Astrocyte of the spinal cord (primary cell): Measurements from ENCODE around the gene RASGRP4.
"Not testable (repeated sequence)": the region's sequence is repeated elsewhere in the genome, so short reads cannot be mapped to it uniquely, and the experiment has no call there.

Experiments
- DNase-seq: peaks from one replicate; pipeline ENCODE4 v3.0.0; 2011; ENCODE audit warnings: low read depth, low spot score
- H3K4me3 ChIP-seq: 2 replicates; pipeline ENCODE4 v1.5.1; 2011; ENCODE audit warnings: low read depth, mild to moderate bottlenecking, low read length, moderate library complexity
- CTCF ChIP-seq: IDR thresholded peaks from 2 replicates; pipeline ENCODE4 v1.5.1; 2012; ENCODE audit warnings: low read depth, mild to moderate bottlenecking, low read length, inconsistent platforms
- in situ Hi-C: cut with HindIII; loops from 2 replicates; pipeline ENCODE4 v1.10.0; 2017; ENCODE audit warnings: low sequenced_read_pairs

Gene RASGRP4

GRCh38 chr19:38425810-38426466 is at the start of gene RASGRP4:
Gene RASGRP4, minus strand, starts transcription at chr19:38426219. Its CDS starts 128 bp downstream, at chr19:38426091.
- in situ Hi-C loops: no loop called here
- no peak for DNase-seq
- no peak for TF ChIP-seq CTCF

GRCh38 chr19:38475176-38475575 is 49.2 kb upstream of the RASGRP4 start:
- DNase-seq: no peak
- in situ Hi-C loops: no loop called here
- H3K4me3 ChIP-seq: no peak overlapping the region
- TF ChIP-seq CTCF: no peak

More at GRCh38 chr19:38425810-38426466, at the start of gene RASGRP4:
- no peak within 1 kb of the TSS for H3K4me3 ChIP-seq

- no peak for DNase-seq
- in situ Hi-C loops: no loop called here
Observed at GRCh38 chr19:38473201-38473600, 47.2 kb upstream of the RASGRP4 start.

GRCh38 chr19:38472725-38473124 is 46.7 kb upstream of the RASGRP4 start:
- in situ Hi-C loops, DNase-seq: not testable (repeated sequence)

More at GRCh38 chr19:38473201-38473600, 47.2 kb upstream of the RASGRP4 start:
- TF ChIP-seq CTCF: no peak
- H3K4me3 ChIP-seq: no peak overlapping the region

GRCh38 chr19:38470788-38471480 is 44.9 kb upstream of the RASGRP4 start:
- H3K4me3 ChIP-seq: no peak overlapping the region
- DNase-seq: no peak
- in situ Hi-C loops: no loop called here
- no peak for TF ChIP-seq CTCF

More at GRCh38 chr19:38472725-38473124, 46.7 kb upstream of the RASGRP4 start:
- H3K4me3 ChIP-seq: not testable (repeated sequence)

- in situ Hi-C loops: no loop called here
- H3K4me3 ChIP-seq: no peak overlapping the region
- no peak for TF ChIP-seq CTCF
- DNase-seq: no peak
Observed at GRCh38 chr19:38469151-38469550, 43.1 kb upstream of the RASGRP4 start.
